ENCODE measurements around the gene TRMO. TPM values are rescaled to one million over a fixed set of nuclear protein-coding genes. Genes with fewer than 3 reads are reported as not detected.

The TRMO gene
- total RNA-seq, 1 donor from 2014 or later = 8.6 TPM

DNA sequence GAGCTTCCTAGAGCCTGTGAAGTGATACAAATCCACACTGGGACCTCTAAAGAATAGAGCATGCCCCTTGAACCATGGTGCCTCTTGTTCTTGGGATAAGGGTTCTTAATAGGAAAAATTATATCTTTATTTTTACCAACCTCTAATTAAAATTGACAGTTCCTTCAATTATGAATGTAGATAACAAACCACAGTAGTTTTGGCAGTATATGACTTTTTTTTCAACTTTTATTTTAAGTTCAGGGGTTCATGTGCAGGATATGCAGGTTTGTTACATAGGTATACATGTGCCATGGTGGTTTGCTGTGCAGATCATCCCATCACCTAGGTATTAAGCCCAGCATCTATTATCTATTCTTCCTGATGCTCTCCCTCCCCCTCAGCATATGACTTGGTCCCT is 14.7 kb upstream of the TRMO start:
- no peak for ATAC-seq

DNA sequence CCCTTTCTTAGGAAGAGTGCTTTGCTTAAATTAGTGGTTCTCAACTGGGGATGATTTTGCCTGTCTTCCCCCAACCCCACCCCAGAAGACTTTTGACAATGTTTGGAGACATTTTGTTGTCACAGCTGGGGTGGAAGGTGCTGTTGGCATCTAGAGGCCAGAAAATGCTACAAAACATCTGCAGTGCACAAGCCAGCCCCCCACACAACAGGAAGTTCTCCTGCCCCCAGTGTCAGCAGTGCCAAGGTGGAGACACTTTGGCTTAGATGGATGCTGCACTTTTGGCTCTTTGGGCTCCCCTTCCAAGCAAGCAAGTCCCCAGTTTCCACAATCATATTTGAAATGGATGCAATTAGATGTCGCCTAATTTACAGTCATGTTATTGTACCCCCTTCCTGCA is 13.0 kb upstream of the TRMO start:
- no peak for ATAC-seq

DNA sequence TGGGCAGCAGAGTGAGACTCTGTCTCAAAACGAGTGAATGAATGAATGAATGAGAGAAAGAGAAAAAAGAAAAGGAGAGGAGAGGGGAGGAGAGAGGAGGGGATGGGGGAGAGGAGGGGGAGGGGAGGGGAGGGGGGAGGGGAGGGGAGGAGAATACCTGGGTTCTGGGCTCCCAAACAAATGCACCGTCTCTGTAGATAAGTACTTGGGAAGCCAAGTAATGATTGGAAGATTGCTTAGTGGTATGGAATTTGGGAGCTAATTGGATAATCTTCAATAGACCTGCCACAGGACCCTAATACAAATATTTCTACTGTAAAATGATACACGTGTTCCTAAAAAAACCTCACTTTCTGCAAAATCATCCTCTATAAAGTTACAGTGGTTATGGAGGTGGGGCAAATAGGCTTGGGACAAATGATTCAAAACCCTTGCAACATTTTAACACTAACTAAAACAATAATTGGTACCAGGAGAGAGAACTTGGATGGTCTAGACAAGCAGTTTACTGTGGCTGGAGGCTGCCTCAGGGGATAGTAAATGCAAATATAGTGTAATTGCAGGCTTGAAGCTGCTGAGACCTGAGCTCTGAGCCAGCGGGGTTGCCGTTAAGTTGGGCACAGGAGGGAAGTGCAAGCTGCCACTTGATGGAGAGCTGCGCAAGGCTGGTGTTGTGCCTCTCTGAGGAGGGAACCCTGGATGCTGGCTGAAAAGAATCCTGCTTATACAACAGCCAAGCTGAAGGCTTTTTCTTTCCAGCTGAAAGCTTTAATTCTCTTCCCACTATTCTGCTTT is 12.2 kb upstream of the TRMO start:
- no peak for ATAC-seq

DNA sequence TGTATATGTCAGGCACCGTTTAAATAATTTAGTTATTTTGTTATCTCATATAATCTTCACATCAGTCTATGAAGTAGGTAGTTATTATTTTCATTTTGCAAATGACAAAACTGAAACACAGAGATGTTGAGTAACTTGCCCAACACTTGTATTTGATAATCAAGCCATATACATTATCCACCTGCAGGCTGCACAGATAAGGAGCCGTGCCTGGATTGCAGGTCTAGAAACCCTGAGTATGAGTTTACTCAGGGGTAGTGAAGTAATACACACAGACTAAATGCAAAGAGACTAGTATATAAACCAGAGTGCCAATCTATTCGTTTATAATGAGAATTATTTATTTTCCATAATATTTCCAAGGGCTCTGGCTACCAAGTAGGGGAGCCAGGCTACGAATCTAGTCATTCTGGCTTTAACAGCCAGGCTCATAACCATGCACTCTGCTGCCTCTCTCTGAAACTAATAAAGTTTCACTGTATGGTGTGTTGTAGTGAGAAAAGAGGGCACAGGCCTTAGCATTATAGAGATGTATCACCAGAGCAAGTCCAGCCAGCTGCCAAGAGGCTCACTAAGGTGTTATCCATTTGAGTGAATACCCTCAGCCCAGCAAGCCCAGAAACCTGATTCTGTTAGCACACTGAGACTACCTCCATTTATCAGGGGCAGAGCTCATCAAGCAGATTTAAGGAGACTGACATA is 11.1 kb upstream of the TRMO start:
- no peak for ATAC-seq

DNA sequence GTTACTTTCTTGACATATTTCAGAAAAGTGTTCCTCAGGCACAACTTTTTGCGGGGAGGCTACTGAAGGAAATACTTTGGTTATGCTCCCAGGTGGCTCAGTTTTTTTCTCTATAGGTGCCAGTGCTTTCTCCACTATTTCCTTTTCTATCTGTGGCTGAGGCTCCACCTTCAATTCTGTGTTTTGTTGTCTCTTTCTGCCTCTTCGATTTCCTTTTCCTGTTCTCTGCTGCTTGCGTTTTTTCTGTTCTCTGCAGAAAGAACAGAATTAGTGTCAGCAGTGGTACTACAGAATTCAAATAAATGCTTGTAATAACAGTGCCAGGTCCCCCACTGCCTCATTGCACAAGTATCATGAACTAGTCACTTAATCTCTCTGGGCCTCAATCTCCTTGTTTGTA is 8.7 kb upstream of the TRMO start:
- ATAC-seq = no peak

DNA sequence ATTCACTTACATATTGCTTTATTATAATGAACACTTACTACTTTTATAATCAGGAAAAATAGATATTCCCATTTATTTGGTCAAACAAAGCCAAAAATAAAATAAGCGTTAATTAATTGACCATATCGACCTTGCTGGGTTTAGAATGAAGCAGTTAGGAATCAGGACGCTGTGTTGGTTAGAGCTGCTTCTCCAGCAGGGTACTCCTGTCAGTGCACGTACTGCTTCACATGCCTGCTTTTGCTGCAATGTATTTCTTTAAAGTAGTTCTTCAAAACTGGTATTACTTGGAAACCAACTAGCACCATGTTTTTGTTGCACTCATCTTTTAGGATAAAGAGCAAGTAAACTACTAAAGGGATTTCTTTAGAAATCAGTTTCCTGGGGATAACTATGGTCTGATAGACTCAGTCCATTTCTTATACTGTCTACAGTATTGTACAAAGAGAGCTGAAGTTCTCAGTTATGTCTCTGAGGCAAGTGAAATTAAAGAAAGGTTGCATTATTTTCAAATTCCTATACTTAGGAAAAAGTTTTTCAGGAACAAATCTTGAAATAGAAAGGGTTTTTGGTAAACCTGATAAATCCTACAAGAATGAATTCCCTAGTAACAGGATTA is 6.8 kb upstream of the TRMO start:
- no peak for ATAC-seq

DNA sequence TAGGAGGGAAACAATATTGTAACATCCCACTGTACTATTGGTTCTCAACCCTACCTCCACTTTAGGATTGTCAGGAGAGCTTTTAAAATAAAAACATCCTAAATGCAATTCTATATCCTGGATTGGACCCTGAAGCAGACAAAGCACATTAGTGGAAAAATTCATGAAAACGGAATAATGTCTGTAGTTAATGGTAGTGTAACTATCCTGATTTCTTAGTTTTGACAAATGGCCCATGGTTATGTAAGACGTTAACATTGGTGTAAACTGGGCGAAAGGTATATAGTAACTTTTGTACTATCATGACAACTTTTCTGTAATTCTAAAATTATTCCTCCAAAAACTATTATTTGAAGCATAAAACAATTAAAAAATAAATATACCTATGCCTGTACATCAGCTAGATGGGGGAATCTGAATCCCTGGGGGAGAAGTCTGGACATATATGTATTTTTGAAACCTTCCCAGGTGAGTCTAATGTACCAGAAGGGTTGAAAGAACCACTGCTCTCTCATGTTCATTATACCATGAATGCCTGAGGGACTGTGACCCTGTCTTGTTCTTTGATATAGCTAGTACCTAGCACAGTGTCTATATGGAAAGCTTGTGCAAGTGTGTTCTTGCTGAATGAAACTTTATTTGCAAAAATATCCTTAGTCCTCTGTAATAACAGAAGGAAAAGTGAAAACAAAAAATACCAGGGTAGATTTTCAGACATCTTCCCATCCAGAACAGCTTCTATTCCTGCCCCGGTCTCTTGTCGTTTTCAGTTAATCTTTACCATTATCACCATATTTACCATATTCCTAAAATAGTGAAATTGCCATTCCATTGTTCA is 3.4 kb upstream of the TRMO start:
- ATAC-seq = no peak

DNA sequence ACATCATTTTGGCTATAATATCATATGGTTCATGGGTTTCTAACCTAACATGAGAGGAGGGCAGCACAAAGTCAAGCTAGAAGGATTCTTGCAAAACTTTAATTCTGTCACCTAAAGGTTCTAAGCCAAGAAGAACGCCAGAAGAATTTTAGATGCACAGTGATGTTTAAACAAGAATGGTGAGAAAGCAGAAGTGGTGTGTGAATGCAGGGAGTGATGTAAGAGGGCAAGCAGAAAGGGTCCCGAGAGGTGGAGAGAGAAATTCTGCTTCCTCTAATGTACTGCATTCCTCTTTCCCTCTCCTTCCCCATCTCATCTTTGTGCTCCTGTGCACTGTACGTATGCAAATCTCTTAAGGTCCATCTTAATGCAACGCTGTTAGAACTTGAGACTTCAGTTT is 2.1 kb upstream of the TRMO start:
- no peak for ATAC-seq

DNA sequence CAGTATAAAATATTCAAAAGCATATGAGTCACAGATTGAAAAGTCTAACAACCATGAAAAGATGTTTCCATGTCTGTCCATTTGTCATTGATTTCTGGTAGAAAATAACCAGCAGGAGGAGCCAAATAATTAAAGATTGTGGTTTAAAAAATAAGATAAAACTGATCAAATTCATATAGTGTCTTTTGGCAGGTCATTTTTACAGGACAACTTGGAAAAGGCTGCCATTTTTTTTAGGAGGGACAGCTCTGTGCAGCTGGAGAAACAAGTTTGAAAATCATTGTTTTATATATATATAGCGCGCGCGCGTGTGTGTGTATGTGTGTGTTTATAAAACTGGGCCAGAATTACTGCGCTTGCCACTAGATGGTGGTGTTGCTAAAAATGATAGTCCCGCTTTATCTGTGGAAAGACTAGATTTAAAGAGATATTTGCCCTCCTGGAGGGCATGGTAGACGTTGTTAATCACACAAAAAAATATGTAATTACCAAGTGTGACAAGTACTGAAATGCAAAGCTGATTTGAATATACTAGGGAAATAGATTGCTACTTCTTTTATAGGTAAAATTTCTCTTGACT is 1.3 kb upstream of the TRMO start:
- peak; percentile 56 for ATAC-seq

DNA sequence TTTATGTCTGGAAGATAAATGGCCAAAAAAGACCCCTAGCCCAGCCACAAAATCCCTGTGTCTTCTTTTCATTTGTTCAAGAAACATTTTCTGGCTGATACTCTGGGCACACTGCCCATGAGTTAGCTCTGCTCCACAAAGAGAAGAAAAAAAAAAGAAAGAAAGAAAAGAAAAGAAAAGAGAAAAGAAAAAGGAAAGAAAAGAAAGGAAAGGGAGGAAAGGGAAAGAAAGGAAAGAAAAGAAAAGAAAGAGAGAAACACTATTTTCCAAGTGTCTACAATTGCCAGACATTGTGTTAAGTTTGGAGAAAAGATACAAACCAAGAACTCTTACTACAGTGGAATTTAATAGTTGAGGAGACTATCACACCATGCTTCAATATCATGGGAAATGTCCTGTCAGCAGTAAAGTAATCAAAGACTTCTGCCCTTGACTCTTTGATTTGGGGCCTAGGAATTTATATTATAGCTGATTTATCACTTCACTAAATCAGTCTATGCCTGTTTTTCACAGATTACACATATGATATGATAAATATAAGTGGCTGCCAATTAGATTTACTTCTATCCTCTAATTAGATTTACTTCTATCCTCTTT is 3.0 kb downstream of the TRMO start:
- ATAC-seq = no peak

DNA sequence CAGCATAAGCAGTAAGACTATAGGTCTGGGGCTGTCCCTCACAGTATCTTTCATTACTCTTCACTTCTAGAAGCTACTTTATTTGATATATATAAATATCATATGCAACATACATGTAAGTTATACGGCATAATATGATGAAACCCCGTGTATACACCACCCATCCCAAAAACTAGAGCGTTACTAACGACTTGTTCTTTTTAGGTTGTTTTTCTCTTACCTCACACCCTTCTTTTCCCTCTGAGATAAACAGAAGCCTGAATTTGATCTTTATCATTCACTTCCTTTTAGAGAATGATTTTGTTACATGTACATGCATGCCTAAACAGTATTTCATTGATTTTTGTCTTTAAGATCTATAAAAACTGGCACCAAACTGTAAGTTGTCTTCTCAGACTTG is 3.7 kb downstream of the TRMO start:
- ATAC-seq = no peak

DNA sequence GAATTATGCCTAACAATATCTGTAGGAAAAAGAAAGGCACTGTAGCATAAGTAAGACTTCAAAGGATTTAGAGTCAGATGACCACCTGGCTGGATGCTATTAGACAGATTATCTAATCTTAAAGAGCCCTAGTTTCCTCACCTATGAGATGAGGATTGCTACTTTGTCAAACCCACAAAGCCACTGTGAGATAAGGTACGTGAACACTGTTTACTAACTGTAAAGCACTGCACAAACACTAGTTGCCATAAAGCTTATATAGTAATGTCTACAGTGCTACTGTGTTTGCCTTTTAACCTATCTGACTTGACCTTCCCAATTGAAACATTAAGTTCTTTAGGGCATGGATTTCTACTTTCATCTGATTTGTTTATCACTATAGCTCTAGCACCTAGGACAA is 10.3 kb downstream of the TRMO start:
- no peak for ATAC-seq

DNA sequence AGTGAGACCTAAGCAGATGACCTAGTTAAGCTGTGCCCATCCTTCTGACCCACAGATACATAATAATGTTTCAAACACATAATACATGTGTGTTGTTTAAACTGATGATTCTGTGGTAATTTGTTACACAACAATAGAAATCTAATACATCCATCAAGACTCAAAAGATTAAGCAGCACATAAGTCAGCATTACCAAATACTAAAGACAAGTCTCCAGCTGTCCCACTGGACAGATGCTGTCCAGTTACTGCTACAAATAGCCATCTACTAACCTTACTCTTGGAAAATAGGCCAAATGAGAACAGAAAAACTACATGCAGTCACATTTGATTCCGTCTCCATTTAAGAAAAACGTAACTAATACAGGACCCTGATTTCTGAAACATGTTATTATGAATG is 10.8 kb downstream of the TRMO start:
- ATAC-seq = no peak

DNA sequence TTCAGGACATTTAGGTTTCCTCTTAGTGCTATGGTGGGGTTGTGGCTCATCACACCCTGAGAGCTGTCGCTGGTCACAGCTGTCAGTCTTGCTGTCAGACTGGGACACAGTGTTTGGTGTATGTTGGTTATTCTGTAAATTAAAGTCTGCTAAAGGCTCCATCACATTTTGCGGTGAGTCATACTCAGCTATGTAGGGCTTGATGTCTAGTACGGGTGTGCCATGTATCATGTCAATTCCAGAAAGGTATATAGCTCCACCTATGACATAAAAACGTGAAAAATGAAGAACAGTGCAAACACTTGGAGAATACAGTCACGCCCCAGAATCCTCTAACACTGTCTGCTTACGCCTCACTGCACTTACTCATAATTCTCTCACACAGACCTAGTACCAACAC is 11.9 kb downstream of the TRMO start:
- peak; percentile 97 for ATAC-seq

DNA sequence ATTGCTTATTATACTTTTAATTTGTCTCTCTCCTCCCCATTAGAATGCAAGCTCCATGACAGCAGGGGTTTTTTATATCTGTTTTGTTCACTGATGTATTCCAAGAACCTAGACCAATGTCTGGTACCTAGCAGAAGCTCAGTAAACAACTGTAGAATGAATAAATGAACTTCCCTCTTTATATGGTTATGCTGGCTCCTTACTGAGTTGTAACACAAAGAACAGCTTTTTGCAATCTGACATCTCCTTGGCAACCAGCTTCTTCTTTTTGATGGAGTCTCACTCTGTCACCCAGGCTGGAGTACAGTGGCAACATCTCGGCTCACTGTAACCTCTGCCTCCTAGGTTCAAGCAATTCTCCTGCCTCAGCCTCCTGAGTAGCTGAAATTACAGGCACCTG is 13.6 kb downstream of the TRMO start:
- ATAC-seq = no peak

DNA sequence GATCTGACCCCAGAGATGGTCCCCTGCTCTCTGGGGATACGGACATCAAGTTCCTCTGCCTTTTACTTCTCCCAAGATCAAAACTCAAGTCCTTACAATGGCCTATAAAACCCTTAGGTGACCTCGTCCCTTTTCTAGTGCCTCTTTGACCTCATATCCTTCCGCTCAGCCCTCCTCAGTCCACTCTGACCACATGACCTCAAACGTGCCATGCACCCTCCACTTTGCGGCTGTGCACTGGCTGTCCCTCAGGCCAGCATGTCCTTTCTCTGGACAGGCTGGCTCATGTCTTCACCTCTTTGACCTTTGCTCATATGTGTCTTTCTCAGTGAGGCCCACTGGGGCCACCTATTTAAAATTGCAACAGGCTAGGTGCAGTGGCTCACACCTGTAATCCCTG is 14.7 kb downstream of the TRMO start:
- ATAC-seq = no peak

DNA sequence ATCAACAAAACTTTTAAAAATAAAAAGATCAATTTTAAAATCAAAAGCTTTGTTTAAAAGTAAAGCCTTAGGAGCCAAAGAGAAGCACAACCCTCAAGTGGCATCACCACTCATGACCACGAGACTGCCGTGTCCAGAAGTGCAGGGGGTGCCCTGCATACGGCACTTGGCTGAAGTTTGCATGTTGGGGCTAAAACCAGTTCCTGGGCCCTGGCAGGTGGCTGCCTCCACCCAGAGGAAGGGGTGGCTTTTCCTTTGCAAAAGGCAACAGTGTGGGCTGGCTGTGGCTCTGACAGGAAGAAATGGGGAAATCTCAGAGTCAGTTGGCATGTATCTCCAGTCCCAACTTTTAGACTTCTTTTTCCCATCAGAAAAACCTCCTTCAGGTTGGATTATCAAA is 15.3 kb downstream of the TRMO start:
- ATAC-seq = no peak

DNA sequence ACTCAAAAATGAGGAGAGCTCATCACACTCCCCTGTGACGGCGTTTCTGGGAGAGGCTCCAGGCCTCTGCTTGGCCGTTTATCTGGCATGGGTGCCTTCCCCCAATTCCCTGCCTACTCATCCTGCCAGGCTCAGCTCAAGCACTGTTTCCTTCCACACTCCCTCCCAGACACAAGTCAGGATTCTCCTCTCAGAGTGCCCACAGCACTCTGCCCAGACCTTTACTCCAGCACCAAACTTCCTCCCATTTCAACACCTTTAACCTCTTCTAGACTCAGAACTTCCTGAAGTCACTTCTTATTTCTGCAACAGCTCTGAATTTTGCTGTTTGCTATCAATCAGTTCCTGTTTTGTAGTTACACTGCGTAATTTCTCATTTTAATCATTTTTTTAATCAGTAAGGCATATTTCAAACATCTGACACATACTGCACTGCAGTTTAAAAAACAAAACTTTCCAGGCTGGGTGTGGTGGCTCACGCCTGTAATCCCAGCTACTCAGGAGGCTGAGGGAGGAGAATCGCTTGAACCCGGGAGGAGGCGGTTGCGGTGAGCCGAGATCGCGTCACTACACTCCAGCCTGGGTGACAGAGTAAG is 16.0 kb downstream of the TRMO start:
- ATAC-seq = no peak

DNA sequence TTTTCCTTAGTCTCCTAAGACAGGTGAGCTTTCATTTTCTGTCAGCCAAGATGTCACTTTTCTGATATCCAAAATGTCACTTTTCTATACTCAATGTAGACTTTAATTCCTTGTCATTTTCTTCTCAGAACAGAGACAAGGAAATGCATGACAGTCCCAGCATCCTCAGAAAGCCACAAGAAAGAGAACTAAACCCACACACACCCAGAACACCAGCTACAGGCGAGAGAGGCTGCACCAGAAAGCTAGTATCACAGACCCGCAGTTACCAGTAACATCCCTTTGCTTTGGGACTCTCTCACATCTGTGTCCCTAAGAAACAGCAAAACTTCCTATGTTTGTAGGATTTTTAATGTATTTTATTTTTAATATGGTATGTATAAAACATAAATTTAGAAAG is 17.1 kb downstream of the TRMO start:
- ATAC-seq = no peak

DNA sequence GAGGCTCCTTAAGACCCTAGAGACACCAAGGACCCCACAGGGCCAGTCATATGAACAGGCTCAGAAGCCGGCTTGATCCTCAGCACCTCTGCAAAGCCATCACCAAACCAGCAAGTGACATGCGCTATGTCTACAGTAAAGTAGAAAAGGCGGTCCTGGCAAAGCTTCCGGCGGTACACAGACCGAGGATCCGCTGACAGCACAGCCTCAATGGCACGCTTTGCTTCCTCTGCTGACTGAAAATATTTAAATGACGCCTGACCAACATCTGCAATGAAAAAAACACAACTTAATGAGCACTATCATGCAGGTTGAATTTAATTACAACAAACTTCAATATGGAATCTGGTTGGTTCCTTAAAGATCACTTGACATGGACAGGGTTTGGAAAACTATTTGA is 17.6 kb downstream of the TRMO start:
- ATAC-seq = no peak

DNA sequence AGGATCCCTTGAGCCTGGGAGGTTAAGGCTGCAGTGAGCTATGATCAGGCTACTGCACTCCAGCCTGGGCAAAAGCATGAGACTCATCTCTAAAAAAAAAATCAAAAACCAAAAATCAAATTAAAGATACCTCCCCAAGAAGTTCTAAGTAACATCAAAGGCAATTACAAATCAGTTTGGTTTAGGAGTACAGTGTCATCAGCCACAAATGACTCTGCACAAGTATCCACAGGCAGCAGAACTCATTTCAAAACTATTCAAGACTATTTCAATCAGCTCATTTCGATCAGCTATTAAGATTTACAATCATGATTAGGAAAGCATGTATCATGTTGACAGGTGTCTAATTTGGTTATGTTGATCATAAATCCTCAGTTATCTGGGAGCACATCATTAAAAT is 19.1 kb downstream of the TRMO start:
- no peak for ATAC-seq
